Tongue (tissue), 2 donors: ENCODE measurements around the gene LIPC. TPM values are rescaled to one million over a fixed set of nuclear protein-coding genes. Genes with fewer than 3 reads are reported as not detected.

ENCODE experiments used
- DNase-seq: peaks from one replicate; pipeline ENCODE4 v3.0.0-alpha.2; 2015
- total RNA-seq: library from RNA; depleted of rRNA; stranded (reverse); fragments of >200 nt; gene quantifications from one replicate; pipeline ENCODE4 v1.2.3, GENCODE V29; 2014

Gene LIPC
- total RNA-seq, 1 donor from 2014 or later, result 1.0 TPM

DNA sequence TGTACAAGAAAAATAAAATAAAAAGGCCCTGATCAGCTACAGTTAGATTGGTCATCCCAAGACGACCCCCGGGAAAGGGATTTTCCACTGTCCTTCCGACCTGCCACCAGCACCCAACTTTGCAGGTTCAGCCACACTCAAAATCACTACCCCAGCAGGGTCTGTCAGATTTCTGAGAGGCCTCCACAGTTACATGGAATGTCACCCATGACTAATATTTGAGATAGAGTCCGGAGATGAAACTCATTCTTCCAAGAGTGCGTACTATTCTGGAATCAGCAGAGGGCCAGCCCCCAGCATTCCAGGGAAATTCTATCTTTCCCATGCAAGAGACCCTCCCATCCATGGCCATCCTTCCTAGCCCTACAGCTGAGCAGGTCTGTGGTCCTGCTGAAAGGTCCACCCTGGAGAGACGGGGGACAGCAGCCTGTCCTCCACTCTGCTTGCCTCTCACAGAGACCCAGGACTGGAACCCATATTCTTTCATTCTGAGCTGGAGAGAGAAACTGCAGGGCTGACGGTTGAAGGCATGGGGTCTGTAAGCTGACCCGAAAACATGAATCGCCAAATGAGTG lies 5.8 kb downstream of the LIPC start:
- no peak for DNase-seq

DNA sequence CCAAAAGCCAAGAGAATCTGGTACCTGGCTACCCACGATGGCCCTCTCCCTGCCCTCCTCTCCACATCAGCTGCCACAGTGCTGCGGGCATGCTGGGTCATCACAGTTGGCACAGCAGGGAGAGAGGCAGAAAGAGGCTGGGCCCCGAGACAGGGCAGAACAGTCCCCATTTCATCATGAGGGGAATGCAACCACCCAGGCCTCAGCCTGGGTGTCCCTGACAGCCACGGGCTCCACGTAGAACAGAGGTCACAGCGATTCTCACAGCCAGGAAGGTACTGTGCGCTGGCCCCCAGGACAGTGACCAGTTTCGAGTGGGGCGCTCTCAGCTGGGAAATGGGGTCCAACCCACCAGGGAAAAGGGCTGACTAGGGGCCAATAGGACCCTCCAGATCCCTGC lies 6.3 kb downstream of the LIPC start:
- no peak for DNase-seq

DNA sequence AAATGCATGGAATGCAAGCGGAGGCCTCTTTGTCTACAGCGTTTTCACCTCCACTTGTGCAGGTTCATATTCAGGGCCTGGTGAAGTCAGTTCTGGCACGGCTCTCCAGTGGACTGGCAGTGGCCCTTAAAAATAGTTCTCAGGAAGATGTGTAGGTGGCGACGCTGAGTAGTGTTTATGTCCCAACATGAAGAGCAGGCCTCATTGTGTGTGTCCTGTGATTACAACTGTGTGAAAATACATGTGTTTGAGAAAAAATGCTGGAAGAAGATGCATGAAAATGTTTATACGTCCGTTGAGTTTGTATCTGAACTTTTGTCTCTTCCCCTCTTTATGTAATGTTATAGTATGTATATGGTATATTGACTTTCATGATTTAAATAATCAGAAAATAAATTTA lies 7.2 kb downstream of the LIPC start:
- peak; percentile 68 for DNase-seq

DNA sequence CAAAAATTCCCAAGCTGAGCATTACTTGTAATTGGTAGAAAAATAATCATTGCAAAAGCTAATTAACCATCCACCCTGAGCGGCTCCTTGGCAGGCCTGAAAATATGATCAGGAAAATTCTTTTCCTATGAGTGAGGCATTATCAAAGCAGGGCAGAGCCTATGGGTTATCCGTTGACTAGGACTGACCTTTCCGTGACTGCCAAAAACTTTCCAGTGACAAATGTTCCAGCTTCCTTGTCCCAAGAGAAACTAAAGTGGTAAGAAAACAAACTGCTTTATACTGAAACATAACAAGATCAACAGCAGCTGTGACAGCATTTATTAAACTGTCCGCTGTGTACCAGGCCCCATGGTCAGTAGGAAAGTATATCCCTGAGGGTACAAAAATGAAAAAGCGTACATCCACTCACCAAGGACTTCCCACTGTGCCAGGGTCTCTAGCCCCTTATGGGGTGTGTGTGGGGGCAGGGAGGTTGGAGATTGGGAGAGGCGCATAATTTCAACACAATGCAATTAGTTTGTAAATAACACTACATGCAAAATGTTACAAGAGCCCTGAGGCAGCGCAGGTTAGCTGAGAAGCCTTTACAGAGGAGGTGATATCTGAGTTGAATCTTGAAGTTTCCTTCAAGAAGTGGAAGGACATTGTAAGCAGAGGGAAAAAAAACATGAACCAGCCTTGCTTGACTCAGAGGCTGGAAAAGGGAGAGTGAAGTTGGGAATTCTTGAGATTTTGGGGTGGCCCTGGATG lies 8.5 kb downstream of the LIPC start:
- no peak for DNase-seq

DNA sequence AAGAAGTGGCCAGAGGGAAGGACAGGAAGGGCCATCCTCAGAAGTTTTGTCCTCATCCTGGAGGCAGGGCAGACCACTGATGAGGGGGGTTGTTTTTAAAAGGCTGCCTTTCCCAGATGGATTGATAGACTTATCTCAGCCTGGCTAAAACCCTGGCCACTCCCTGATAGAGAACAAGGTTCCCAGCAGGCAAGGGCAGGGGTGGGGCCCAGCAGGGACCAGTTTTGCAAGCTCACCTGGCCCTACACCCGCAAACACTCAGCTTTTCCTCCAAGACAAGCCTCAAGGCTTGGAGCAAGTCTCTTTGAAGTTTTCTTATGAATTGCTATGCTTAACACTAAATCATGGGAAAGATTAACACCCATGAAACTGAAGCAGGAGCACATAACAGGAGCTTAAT lies 9.1 kb downstream of the LIPC start:
- no peak for DNase-seq

- no peak for DNase-seq
Observed at GRCh38 chr15:58441376-58442070, 9.7 kb downstream of the LIPC start.

DNA sequence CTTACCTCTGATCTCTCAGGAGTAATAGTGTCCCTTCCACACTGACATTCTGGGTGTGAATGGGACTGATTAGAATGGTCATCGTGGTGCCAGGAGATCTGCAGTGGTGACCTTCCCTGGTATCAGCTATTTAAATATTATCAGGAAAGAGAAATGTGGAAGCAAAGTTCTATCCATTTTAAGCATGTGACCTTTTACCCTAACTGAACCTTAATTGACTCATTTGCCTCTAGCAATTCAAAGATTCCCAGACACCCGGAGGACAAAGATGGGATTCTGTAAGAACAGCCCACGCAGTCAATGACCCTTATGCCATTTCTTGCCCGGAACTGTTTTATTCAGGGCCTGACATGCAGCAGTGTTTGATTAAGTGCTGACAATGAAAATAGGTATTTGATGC lies 10.3 kb downstream of the LIPC start:
- DNase-seq, result no peak

DNA sequence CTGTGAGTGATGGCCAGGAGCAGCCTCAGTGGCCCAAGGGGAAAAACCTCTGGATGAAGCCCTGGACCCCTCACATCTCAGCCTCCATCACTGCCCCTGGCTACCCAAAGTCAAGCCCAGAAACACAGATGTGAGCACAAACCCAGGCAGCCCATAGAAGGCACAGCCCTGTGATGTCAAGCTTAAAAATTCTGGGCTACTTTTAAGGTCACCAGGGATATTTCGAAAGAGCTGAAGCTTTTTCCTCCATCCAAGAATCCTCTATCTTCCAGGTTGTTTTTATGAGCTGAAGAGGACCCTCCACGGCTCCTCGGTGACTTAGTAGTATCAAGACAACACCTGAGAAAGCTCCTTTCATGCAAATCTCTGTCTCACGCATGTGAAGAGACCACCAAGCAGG lies 11.5 kb downstream of the LIPC start:
- DNase-seq, result no peak

DNA sequence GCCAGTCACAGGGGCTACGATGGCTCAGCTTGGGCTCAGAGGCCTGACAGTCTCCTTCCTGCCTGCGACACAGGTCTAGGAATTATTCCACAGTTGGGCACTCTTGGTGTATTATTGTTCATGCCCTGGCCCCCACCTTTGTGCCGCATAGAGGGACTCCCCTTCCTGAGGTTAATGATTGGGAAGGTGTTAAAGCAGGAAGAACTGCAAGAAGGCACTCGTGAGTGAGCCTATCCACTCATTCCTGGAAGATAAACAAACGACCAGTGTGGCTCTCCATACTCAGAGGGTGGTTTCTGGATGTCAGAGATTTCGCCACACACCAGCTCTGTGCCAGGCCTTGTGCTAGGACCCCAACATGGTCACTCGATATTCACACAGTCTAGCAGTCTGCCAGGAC lies 12.3 kb downstream of the LIPC start:
- no peak for DNase-seq

- no peak for DNase-seq
Observed at GRCh38 chr15:58444658-58445332, 13.0 kb downstream of the LIPC start.

- no peak for DNase-seq
Observed at GRCh38 chr15:58445865-58446264, 14.1 kb downstream of the LIPC start.

GRCh38 chr15:58446521-58446920 lies 14.7 kb downstream of the LIPC start:
- DNase-seq, result no peak

- no peak for DNase-seq
Observed at GRCh38 chr15:58447271-58448010, 15.7 kb downstream of the LIPC start.

DNA sequence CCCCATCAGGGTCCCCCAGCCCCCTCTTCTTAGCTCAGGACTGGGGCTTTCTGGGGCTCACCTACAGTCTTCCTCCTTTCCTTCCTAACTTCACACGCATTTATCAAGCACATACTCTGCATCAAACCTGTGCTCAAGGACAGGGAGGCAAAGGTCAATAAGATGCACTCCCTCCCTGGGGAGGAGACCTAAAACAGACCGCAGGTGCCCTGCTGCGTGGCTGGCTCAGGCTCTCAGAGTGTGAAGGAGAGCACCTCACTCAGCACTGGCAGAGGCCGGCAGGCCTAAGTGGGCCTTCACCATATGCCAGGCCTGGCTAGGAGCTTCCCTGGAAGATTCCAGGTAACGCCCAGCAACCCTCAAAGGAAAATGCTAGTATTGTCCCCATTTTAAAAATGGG lies 16.5 kb downstream of the LIPC start:
- no peak for DNase-seq

- DNase-seq, result no peak
Observed at GRCh38 chr15:58448906-58449305, 17.1 kb downstream of the LIPC start.

DNA sequence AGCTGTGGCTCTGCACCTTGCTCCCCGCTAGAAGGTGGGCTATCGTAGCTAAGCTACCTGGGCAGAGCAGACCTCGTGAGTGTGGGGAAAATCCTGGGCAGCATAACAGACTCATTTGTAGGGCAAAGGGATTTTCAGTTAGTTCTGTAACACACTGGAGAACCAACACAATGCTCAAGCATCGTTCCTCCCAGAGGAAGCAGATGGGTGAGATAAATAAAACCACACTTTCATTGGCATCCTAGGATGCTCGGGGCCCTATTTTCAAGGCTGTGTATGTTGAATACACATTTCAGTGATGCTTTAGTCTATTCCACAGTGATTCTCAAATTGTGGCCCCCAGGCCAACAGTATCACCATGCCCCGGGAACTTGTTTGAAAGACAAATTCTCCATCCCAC lies 20.0 kb downstream of the LIPC start:
- DNase-seq, result no peak

DNA sequence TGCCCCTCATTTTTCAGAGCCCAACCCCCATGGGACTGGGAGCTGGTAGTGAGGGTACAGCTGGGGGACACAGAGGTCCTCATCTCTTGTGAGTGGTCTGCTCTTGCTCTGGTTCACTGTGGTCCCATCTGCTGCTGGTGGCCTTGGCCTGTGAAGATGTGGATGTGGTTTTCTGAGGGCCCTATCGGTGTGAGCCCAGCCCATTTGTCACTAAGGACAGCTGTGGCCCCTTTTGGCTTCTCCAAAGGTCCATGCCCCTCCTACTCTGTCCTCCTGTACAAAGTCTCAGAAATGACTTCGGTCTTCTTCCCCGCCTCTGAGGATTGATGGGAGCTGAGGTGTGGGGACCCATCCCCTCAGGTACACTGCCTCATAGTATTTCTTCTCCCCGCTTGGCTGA lies 21.0 kb downstream of the LIPC start:
- no peak for DNase-seq

DNA sequence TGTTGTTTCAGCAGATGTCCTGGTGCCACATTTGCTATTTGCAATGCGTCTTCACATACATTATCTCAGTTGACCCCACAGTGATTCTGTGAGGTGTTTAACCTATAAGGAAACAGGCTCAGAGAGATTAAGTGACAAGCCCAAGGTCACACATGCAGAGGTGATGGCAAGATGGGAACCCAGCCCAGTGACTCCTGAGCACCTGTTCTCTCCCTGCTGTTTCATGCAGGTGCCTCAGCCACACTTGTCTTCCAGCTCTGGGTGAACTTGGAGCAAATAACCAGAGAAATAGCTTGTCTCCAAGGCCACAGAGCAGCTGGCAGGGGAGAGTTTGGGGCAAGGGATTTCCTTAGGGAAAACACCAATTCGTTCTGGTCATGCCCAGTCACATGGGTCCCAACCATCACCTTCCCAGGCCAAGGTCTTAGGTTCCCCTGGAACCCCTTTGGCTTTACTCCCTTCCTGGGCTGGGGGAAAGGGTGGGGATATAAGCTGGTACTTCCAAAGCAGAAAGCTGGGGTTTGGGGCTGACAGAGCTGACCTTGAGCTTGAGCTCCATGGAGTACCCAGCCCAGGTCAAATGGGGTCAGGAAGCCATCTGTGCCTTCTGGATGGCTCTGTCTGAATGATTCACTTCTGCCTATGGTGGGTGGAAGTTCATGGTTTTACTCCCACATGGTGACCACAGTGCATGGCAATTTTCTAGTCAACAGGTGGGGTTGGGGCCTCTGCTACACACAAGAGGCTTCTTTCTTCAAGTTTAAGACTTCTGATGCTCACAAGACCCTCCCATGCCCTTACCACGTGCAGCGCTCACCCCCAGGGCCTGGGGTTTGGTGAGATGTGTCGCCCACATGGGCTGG lies 22.4 kb downstream of the LIPC start:
- DNase-seq, result no peak

- peak; percentile 48 for DNase-seq
Observed at GRCh38 chr15:58454950-58455401, 23.2 kb downstream of the LIPC start.

GRCh38 chr15:58457466-58457965 lies 25.7 kb downstream of the LIPC start:
- no peak for DNase-seq

DNA sequence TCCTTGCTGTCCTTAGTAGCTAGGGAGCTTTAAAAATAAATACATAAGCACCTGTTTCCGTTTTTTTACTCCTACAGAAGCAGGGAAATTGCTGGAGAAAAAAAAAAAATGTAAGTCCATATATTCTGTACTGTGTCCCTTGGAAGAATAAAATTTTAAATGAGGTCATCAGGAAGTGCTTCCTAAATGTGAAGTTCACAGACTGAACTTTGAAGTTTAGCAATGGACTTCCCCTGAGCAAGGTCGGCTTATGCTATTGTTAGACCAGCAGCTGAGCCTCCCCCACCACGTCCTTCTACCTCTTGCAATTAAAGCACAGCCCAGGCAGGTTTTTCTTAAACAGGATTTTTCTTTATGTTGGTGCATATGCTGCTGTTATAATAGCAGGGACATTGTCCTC lies 26.3 kb downstream of the LIPC start:
- DNase-seq, result no peak
